Effector memory CD8-positive, alpha-beta T cell (primary cell): ENCODE data around the gene NHSL2.

Experiments used
- ATAC-seq: fragments of 150-1000 bp; cut with Tn5 transposase; replicated peaks from 2 replicates; pipeline ENCODE4 v1.10.0; 2021; ENCODE audit warnings: mild to moderate bottlenecking, moderate library complexity
- DNase-seq, 3 experiments: peaks; one replicate each; pipeline ENCODE4 v3.0.0; 2021
- H3K27ac Mint-ChIP-seq, 2 donors: one replicate each; pipeline ENCODE4 v1.8.0; 2022; ENCODE audit warnings: mild to moderate bottlenecking in 2 of 2, mixed read lengths in 2 of 2, moderate library complexity in 2 of 2
- H3K27me3 Mint-ChIP-seq, 2 donors: one replicate each; pipeline ENCODE4 v1.8.0; 2022; ENCODE audit warnings: mixed read lengths in 2 of 2
- H3K36me3 Mint-ChIP-seq: one replicate; pipeline ENCODE4 v1.8.0; 2022; ENCODE audit warnings: mild to moderate bottlenecking, moderate library complexity, mixed read lengths; ENCODE audit not compliant: insufficient read depth
- H3K4me1 Mint-ChIP-seq, 2 donors: one replicate each; pipeline ENCODE4 v1.8.0; 2022; ENCODE audit warnings: low read depth in 2 of 2, mixed read lengths in 2 of 2
- H3K4me3 Mint-ChIP-seq, 2 donors: one replicate each; pipeline ENCODE4 v1.8.0; 2022; ENCODE audit warnings: mild to moderate bottlenecking in 2 of 2, mixed read lengths in 2 of 2, moderate library complexity in 2 of 2
- H3K9me3 Mint-ChIP-seq, 2 donors: one replicate each; pipeline ENCODE4 v1.8.0; 2022; ENCODE audit warnings: mixed read lengths in 2 of 2

Gene NHSL2

DNA sequence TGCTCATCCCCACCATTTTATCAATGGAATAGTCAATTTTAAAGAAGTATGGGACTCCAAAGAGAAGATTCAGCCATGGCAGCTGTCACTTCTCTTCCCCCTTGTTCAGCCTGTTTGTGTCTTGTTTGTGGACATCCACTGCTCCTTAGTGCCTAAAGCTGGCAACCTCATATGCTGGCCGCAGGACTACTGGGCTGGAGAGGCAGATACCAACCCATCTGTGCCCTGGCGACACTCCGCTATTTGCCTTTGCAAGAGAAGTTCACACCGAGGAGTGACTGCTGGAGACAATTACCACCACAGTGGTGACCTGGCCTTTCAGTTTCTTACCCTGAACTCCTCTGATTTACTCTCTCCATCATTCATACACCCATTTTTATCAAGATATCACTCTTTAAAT is 64.3 kb downstream of the NHSL2 start:
- no peaks in the 10 kb centered on the region for H3K9me3 Mint-ChIP-seq
- H3K27me3 Mint-ChIP-seq, result peaks cover 0 to 15% of the 10 kb centered on the region in 2 donors
- H3K27ac Mint-ChIP-seq, result no peak overlapping the region

DNA sequence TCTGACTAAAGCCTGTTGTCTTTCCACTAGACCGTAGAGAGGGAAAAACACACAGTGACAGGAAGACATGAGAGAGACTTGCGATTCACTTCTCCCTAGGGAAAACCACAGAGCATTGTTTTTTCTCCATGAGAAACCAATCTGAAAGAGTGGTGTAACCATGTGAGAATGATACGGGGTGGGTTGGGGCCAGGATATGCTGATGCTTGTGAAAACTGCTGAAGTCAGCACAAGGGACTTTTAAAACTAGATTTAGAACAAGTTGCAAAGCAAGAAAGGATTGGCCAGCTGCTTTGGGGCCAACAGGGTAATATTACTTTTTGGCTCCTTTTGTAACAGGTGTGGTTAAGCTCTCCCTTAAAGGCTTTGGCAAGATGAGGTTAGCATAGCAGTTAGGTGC is 66.1 kb downstream of the NHSL2 start:
- no peaks in the 10 kb centered on the region for H3K4me1 Mint-ChIP-seq
- peak overlapping the region in 1 of 2 donors; percentile 65 for H3K27ac Mint-ChIP-seq
- no peak overlapping the region for H3K4me3 Mint-ChIP-seq
- H3K9me3 Mint-ChIP-seq, result no peaks in the 10 kb centered on the region
- DNase-seq, result no peak
- peaks cover 0 to 16% of the 10 kb centered on the region in 2 donors for H3K27me3 Mint-ChIP-seq
- no peaks in the 10 kb centered on the region for H3K36me3 Mint-ChIP-seq
- no peak for ATAC-seq

More for the DNA sequence above, 64.3 kb downstream of the NHSL2 start:
- ATAC-seq, result no peak
- DNase-seq, result no peak
- Mint-ChIP-seq H3K4me3 (no peak overlapping the region), H3K4me1 (no peaks in the 10 kb centered on the region), H3K36me3 (no peaks in the 10 kb centered on the region)

DNA sequence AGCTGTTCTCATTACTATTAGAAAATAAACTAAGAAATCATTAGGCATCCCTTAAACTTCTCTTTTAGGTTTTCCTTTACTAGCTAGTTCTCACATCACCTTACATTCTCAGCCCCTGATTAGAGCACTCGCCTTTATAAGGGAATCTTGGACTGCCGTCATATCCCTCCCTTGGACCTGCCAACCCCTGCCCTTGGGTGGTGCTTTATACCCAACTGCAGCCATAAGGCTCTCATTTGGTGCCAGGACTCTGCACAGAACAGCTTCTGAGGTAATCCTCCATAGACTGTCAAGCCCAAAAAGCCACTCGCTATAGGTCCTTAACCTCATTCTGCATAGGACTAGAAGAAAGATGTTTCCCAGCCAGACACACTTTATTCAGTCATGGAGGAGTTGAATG is 67.5 kb downstream of the NHSL2 start:
- H3K27me3 Mint-ChIP-seq, result peaks cover 12 to 30% of the 10 kb centered on the region in 2 donors
- H3K27ac Mint-ChIP-seq, result no peak overlapping the region
- no peaks in the 10 kb centered on the region for H3K4me1 Mint-ChIP-seq
- DNase-seq (no peak), ATAC-seq (no peak)
- no peaks in the 10 kb centered on the region for H3K9me3 Mint-ChIP-seq
- H3K4me3 Mint-ChIP-seq, result no peak overlapping the region
- H3K36me3 Mint-ChIP-seq, result no peaks in the 10 kb centered on the region

DNA sequence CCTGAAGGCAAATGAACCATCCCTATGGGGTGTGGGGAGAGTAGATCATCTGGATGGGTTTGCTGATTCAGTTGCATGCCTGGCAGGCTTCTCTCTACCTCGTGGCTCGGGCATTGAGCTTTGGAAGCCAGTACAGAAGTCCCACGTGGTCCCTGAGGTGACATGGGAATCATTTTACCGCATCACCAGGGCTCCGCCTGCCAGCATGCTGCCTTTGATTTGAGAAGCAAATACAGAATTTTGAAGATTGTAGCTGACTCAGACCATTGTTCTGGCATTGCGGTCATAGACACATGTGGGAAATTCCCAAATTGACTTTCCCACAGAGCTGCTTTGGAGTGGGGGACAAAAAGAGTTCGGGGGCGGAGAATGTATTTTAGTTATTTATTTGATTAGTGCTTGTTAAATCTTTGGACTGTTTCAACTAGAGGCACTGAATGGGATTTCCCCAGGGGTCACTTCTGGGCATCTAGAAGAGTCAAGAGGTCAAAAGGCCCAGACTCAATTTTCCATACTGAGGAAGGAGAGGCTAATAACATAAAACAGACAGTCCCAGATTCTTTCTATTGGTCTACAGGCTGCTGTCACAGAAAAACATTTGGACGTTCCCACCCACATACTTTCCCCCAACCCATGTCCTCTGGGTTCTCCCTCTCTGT is 79.3 kb downstream of the NHSL2 start:
- H3K36me3 Mint-ChIP-seq, result peaks cover 8% of the 10 kb centered on the region
- DNase-seq (no peak), ATAC-seq (no peak)
- H3K4me3 Mint-ChIP-seq, result no peak overlapping the region
- no peaks in the 10 kb centered on the region for H3K9me3 Mint-ChIP-seq
- H3K4me1 Mint-ChIP-seq, result peaks cover 23 to 24% of the 10 kb centered on the region in 2 donors
- H3K27me3 Mint-ChIP-seq, result no peaks in the 10 kb centered on the region
- no peak overlapping the region for H3K27ac Mint-ChIP-seq

DNA sequence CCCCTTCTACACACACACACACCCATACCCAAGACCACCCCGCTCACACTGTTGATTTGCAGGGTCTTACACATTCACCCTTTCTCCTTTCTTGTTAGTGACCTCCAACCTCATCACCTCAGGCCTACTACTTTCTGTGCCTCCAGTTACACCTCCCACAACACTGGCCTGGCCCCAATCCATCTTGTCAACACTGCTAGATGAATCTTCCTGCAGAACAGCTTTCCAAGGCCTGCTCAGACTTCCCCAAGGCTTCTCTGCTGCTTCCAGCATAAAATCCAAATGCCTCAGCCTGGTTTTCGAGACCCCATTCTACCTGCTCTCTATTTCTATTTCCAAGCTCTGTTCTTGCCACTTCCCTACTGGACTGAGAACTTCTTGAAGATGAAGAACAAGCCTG is 79.9 kb downstream of the NHSL2 start:
- no peak overlapping the region for H3K27ac Mint-ChIP-seq
- H3K27me3 Mint-ChIP-seq, result no peaks in the 10 kb centered on the region
- H3K36me3 Mint-ChIP-seq, result peaks cover 8% of the 10 kb centered on the region
- H3K4me1 Mint-ChIP-seq, result peaks cover 28 to 30% of the 10 kb centered on the region in 2 donors
- no peak overlapping the region for H3K4me3 Mint-ChIP-seq
- DNase-seq (no peak), ATAC-seq (no peak)
- no peaks in the 10 kb centered on the region for H3K9me3 Mint-ChIP-seq

DNA sequence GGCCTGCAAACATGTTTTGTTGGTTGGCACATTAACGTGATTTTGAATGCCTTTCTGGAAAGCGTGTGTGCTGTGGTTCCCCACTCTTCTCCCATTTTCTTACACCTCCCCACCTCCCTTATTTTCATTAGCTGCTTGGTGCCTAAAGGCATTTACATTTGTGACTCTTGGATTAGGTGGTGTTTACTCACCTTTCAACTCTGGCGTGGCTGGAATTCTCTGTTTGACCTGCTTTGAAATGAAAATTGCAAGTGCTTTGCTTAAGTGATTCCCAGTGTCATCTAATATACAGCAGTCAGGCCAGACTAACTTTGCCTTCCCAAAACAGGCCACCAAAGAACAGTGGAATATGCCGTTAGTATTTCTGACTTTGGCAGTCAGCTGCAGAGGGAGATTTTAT is 80.5 kb downstream of the NHSL2 start:
- Mint-ChIP-seq H3K9me3 (no peaks in the 10 kb centered on the region), H3K27me3 (no peaks in the 10 kb centered on the region), H3K36me3 (peaks cover 8% of the 10 kb centered on the region), H3K27ac (peak overlapping the region in 1 of 2 donors; percentile 93), H3K4me1 (peaks cover 30 to 31% of the 10 kb centered on the region in 2 donors), H3K4me3 (no peak overlapping the region)
- no peak for ATAC-seq
- DNase-seq, result no peak

DNA sequence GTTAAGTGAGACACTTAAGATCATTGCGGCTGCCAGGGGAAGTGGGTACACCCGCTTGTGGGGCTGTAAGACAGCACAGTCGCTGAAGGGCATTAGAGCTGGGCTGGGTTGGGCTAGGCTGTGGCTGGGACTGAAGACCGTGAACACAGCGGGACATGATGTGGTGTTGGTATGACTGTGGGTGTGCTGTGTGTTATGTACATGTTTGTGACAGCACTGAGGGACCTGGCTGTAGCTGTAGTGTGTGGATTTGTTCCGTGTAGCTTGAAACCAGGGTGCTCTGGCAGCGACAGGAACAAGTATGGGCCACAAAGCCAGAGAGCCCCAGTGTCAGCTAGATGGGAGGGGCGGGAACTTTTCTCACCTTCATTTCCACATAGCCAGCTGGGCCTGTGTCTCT is 82.1 kb downstream of the NHSL2 start:
- H3K27ac Mint-ChIP-seq, result peak overlapping the region; percentile 93
- peak; percentile 97 for ATAC-seq
- H3K4me1 Mint-ChIP-seq, result peaks cover 30 to 31% of the 10 kb centered on the region in 2 donors
- H3K27me3 Mint-ChIP-seq, result no peaks in the 10 kb centered on the region
- H3K36me3 Mint-ChIP-seq, result peaks cover 8% of the 10 kb centered on the region
- peak overlapping the region; percentile 43 to 57 for H3K4me3 Mint-ChIP-seq
- peak; percentile 67 for DNase-seq
- H3K9me3 Mint-ChIP-seq, result no peaks in the 10 kb centered on the region

DNA sequence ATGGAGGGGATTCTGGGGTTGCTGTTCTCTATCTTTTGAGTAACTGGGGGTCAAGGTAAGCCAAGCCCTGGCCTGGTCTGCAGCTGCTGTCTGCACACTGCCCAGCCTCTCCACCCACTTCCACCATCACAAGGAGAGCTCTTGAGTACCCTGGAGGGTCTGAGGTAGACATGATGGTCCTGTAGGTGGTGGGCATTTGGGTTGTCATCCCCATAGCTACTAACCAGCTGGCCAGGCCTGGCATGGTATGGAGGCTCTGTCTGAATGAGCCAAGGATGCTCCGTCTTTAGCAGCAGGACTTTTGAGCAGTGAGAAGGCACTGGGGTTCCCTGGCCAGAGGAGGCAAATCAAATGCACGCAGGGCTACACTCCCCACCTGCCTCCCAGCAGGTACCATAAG is 82.7 kb downstream of the NHSL2 start:
- DNase-seq (no peak), ATAC-seq (no peak)
- Mint-ChIP-seq H3K27ac (peak overlapping the region; percentile 93), H3K9me3 (no peaks in the 10 kb centered on the region), H3K36me3 (peaks cover 8% of the 10 kb centered on the region), H3K4me3 (peak overlapping the region; percentile 43 to 57), H3K27me3 (no peaks in the 10 kb centered on the region), H3K4me1 (peaks cover 30 to 31% of the 10 kb centered on the region in 2 donors)

DNA sequence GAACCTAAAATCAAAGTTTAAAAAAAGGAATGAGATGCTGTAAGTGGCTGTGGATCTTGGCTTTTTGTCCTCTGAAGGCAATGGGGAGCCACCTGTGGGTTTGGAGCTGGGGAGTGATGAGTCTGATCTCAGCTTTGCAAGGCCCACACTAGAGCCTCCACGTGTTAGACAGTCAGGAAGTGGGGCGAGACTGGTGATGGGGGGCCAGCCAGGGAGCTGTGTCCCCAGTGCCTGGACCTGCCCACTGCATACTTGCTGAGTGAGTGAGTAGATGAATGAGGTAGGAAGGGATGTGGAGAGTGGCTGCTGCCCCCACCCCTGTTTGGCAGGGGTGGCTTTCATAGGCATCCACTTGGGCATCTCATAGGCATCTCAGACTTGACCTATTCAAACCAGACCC is 84.0 kb downstream of the NHSL2 start:
- H3K27ac Mint-ChIP-seq, result peak overlapping the region; percentile 54 to 93
- peaks cover 32 to 35% of the 10 kb centered on the region in 2 donors for H3K4me1 Mint-ChIP-seq
- peaks cover 8% of the 10 kb centered on the region for H3K36me3 Mint-ChIP-seq
- no peak for DNase-seq
- peak overlapping the region; percentile 29 to 57 for H3K4me3 Mint-ChIP-seq
- H3K9me3 Mint-ChIP-seq, result no peaks in the 10 kb centered on the region
- no peaks in the 10 kb centered on the region for H3K27me3 Mint-ChIP-seq
- ATAC-seq, result no peak

DNA sequence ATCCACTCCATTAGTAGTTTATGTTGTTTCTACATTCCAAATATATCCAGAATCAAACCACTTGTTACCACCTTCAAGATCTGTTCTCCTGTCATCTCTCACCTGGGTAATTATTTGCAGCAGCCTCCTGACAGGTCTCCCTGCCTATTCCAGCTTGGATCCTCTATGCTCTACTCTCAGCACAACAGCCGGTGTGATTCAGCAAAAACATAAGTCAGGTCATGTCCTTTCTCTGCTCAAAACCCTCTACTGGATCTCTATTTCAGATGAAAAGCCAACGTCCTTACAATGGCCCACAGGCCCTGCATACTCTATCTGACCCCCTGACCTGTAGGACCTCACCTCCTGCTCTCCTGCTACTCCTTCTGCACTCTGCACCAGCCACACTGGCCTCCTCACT is 84.5 kb downstream of the NHSL2 start:
- Mint-ChIP-seq H3K9me3 (no peaks in the 10 kb centered on the region), H3K4me3 (peak overlapping the region; percentile 25 to 29), H3K36me3 (peaks cover 8% of the 10 kb centered on the region), H3K27ac (peak overlapping the region; percentile 54 to 93), H3K4me1 (peaks cover 32 to 35% of the 10 kb centered on the region in 2 donors), H3K27me3 (no peaks in the 10 kb centered on the region)
- ATAC-seq (no peak), DNase-seq (no peak)

DNA sequence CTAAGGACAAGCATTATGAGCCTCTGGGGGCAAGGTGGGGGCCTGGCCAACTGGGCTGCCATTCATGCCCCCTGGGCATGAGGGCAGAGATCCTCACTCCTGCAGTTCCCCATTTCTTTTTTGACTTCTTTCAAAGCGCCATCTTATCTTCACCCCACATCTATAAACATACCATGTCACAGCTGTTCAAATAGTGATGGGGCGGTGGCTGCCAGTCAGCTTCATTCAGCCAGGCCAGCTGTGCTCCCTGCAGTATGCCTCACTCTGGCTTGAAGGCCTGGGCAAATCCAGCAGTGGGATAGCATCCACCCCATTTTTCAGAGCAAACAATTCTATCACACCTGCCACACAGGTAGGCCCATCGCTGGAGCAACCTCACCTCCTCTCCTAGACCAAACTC is 85.5 kb downstream of the NHSL2 start:
- Mint-ChIP-seq H3K4me3 (no peak overlapping the region), H3K27me3 (no peaks in the 10 kb centered on the region), H3K27ac (peak overlapping the region in 1 of 2 donors; percentile 62), H3K9me3 (no peaks in the 10 kb centered on the region), H3K4me1 (peaks cover 29 to 34% of the 10 kb centered on the region in 2 donors), H3K36me3 (peaks cover 8% of the 10 kb centered on the region)
- ATAC-seq (no peak), DNase-seq (no peak)

DNA sequence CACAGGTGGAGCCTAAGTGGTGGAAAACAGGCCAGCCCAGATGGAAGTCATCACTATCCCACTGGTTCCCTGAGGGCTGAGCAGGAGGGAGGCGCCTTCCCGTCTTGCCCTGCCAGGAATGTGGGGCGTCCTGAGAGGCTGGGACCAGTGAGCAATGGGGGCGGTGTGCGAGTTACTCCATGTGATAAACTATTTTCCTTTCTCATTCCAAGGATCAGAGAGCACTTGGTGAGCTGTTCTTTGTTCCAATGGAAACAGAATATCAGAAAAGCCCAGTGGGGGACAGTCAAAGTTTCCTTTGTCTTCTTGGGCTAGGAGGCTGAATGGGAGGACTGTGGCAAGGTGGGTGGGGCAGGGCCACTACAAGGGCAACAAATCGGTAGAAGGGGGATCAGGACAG is 86.2 kb downstream of the NHSL2 start:
- Mint-ChIP-seq H3K9me3 (no peaks in the 10 kb centered on the region), H3K27me3 (no peaks in the 10 kb centered on the region), H3K4me3 (no peak overlapping the region), H3K36me3 (peaks cover 8% of the 10 kb centered on the region), H3K27ac (no peak overlapping the region), H3K4me1 (peaks cover 26 to 27% of the 10 kb centered on the region in 2 donors)
- ATAC-seq, result no peak
- DNase-seq, result no peak

DNA sequence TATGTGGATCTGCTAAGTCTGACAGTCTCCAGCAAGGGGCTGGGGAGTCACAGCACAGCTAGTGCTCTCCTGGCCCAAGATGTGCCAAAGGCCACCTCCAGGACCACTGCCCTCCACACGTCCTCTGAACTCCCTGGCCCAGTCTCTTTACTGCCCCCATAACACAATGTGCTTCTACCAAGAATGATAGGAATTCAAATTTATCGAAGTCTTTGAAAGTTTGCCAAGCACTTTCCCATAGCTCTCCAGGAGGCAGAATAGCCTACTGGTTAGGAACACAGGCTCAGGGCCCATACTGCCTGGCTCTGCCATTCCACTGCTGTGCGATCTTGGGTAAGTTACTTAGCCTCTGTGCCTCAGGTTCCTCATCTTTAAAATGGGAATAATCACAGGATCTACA is 86.7 kb downstream of the NHSL2 start:
- ATAC-seq (no peak), DNase-seq (no peak)
- H3K9me3 Mint-ChIP-seq, result no peaks in the 10 kb centered on the region
- no peak overlapping the region for H3K4me3 Mint-ChIP-seq
- H3K36me3 Mint-ChIP-seq, result peaks cover 6% of the 10 kb centered on the region
- H3K4me1 Mint-ChIP-seq, result peaks cover 22% of the 10 kb centered on the region in 2 donors
- H3K27me3 Mint-ChIP-seq, result no peaks in the 10 kb centered on the region
- H3K27ac Mint-ChIP-seq, result no peak overlapping the region

DNA sequence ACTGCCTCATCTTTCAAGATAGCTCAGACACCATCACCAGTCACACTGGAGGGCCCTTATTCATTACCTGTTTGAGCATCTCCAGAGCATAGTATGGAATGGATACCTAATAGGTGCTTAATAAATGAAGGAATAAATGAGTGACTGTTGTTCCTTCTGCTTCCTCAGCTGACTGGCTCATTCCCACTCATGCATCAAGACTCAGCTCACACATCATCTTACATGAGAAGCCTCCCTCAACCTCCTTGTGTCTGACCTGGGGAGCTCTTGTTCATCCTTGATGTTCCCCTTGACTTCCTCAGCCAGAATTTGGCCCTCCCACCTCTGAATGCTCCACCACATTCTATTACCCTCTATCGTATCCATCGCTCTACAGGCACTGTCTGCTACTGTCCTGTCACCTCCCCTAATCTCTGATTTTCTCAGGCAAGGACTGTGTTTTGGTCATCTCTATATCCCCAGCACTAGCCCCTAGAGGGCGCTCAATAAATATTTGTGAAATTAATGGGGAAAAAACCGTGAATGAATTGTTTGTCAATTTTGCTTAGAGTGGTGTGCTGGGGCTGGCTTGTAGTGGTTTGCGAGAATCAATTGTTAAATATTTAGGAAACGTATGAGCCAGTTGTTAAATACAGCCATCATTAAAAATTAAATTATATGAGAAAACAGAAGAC is 88.3 kb downstream of the NHSL2 start:
- ATAC-seq (peak; percentile 67), DNase-seq (peak; percentile 31 to 35 (median 31))

More for the DNA sequence above, 88.3 kb downstream of the NHSL2 start:
- H3K27ac Mint-ChIP-seq, result no peak overlapping the region
- no peaks in the 10 kb centered on the region for H3K9me3 Mint-ChIP-seq
- H3K36me3 Mint-ChIP-seq, result no peaks in the 10 kb centered on the region
- no peak overlapping the region for H3K4me3 Mint-ChIP-seq
- H3K4me1 Mint-ChIP-seq, result peaks cover 14 to 19% of the 10 kb centered on the region in 2 donors
- no peaks in the 10 kb centered on the region for H3K27me3 Mint-ChIP-seq
